GM21367 (cell line): Measurements from ENCODE around the gene P2RY10.
"Not testable (repeated sequence)": the region's sequence is repeated elsewhere in the genome, so short reads cannot be mapped to it uniquely, and the experiment has no call there.

Source experiments
- ATAC-seq: cut with Tn5 transposase; IDR thresholded peaks from one replicate; pipeline ENCODE4 v1.9.1; 2021; ENCODE audit not compliant: unreplicated experiment

The P2RY10 gene, protein sequence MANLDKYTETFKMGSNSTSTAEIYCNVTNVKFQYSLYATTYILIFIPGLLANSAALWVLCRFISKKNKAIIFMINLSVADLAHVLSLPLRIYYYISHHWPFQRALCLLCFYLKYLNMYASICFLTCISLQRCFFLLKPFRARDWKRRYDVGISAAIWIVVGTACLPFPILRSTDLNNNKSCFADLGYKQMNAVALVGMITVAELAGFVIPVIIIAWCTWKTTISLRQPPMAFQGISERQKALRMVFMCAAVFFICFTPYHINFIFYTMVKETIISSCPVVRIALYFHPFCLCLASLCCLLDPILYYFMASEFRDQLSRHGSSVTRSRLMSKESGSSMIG

DNA sequence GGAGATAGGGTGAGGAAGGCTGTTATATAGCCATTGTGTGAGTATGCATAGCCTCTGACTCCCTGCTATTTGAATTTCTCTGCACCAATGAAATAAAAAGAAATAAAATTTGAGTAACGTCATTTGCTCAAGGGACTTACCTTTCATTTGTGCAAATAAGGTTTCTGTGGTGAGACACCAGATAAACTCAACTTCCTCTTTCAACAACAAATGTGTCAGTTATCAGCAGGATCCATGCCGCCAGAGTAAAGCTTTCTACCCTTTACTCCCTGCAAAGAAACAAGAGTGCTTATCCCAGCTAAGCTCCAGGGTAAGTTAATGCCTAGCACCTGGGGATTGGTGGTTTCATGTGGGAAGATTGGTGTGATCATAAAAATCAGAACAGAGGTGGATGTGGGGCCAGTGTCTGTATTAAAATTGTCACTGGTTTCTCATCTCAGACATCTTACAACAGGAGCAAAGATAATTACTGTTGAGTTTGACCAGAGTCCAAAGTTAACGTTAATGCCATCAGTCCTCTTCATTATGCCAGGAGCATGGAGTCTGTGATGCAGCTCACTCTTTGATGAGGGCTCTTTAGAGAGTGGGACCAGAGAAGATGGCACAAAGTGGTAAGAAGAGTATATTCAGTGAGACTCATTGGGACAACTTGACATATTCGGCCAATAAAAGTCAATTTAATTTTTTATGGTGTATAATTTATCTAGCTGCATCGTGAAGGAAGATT, at the start of gene P2RY10:
P2RY10 (plus strand) TSS at position 206 of the 727 bp plus-strand sequence. CDS start 15,130 bp downstream, outside the sequence.
- ATAC-seq: peak; percentile 76

DNA sequence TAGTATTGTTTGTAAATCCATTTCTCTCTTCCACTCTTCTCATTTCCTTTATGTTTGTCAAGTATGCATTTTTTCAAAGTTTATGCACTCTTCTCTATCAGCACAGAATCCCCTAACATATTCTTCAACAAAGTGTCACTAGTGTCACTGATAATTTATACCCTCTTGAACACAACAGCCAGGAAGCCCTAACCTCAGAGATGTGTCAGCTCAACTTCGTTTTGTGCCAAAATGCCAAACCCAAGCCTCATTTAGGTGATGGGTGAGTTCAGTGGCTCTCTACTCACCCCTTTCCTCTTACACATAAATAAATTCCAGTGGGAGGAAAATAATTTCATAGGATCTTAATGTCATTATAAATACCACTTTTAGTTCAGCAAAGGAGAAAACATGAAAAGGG, 22.4 kb upstream of the P2RY10 start:
- ATAC-seq: no peak

DNA sequence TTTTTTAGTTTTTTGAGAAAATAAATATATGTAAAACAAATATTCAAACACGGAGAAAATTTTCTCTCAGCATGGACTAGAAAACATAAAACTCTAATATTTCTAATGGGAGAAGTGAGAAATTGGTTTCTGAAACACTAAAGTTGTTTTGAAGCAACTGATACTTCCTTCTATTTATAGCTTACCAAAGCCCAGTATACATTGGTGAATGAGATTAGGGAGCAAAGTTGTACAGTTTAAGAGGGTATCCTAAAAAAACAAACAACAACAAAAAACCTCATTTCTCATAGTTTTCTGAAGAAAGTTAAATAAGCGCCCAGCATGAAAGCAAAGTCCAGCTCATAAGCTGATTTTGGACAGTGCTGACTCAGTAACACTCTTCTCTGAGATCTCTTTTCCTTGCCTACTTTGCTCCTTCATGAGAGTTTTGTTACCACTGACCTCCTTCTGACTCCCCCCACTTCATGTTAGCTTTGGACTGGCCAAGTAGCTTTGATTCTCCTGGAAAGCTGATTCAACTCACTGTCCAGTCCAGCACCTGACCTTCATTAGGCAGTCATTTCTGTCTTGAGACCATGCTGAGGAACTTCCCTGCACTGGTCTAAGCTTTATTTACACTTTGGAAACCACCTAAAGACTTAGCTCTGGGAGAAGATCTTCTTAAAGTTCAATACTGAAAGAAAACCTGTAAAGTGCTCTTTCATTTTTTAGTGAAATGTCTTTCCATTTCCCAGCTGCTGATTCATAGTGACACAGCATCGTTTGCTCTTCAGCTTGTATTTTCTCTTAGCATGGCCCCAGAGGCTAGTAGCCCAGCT, 21.8 kb upstream of the P2RY10 start:
- peak; percentile 84 for ATAC-seq

DNA sequence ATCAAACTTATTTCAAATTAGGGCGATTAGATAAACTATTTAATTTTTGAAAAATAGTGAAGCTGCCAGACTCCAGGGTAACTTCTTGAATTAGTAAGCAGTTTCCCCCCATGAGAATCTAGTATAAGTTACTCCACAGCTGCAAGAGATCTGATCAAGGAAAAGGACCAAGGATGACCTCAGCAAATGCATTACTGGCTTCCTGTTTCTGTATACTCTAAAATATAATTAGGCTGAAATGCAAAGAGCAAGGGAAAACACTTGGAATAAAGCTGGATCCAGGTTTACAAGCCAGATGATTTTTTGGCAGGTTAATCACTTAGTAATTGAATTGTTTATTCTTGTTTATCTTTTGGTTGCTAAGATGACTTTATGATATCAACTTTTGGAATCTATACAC, 13.4 kb upstream of the P2RY10 start:
- no peak for ATAC-seq

DNA sequence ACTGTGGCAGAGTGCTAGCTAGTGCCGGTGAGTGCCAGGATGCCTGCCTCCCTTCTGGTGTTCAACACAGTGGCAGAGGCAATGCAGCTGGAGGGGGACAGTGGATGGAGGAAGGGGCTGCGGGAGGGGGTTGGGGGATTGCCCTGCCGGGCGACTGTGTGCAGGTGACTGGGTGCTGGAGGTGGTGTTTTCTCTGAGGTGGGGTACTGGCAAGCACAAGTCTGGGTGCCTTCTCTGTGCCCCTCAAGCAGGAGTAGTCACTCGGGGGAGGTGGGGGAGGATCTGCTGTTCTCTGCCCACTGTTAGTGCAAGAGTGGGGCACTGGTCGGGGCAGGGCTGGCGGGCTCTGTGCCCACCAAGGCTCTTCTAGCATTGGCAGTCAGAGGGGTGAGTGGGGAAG, 10.3 kb upstream of the P2RY10 start:
- ATAC-seq: no peak

DNA sequence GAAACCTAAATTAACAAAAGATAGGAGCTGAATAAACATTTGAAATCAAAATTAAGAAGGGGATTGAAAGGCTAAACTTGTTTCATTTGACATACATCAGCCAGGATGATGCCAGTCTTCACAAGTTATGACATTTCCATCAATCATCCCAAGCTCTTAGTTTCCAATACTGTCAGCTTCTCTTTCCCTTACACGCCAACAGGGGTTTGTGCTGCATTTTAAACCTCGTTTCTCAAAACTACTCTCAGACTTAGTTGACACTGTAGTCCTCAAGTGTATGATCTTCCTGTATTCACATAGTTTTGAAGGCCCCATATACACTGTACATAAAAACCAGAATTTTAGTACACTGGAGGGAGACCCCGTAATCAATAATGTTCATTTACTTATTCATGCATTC, 840 bp upstream of the P2RY10 start:
- no peak for ATAC-seq

DNA sequence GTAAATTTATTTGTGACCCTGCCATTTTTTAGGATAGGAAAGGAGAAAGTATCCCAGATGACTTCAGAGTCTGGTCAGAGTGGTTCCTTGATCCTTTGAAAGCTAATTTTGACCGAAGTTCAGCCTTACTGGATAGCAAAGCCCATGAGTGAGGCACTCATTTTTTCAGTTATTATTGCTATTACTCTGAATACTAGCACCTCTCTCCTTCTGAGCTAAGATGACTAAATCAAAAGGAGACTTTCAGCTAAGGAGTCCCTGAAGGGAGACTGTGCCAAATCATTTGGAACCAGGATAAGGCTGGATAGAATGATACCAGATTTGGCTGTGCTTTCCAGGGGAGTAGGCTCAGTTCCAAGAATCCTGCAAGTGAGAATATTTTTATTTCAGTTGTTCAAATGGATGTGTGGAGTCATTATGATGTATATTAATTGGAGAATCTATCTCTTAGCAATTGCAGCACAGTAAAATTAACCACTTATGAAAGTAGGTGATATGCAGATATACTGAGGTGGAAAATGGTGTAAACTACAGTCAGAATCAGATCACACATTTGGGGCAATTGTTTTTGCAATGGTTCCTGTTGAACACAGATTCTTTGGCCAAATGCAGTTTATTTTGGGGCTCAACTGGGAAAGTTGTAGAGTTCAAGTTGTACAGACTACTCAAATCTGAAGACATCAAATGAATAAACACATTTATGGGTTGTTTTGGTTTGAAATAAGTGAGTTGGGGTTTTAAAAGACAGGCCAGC, 1.2 kb downstream of the P2RY10 start:
- no peak for ATAC-seq

DNA sequence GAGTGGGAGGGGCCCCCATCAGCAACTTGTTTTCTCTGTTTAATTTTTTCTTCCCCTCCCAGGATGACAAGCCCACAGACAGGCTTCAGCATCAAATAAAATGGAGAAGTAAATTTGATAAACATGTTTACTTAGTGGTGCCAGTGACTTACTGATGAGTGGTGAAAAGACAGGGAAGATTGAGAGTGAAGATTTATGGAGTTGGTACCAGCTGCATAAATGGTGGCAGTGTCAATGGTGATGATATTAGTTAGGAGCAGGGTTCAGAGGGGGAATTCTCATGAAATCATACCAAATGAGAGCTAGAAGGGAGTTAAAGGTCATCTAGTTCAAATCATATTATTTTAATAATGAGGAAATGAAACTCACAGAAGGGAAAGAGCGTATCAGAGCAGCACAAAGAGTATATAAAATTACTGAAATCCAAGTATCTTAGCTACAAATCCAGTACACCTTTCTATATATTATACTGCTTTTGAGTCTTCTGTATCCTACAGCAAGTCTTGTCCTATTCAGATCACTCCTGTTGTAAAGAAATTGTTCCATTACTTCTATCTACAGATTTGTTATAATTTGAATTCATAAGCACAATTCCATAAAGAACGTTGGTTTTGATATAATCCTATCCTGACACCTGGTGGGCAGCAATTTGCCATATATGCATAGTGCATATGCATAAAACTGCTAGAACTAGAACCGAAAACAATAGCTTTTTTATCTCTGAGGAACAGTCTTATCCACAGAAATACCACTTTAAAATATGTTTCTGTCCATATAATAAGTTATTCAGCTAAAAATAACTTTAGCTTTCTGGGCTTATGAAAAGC, 5.0 kb downstream of the P2RY10 start:
- ATAC-seq: no peak

DNA sequence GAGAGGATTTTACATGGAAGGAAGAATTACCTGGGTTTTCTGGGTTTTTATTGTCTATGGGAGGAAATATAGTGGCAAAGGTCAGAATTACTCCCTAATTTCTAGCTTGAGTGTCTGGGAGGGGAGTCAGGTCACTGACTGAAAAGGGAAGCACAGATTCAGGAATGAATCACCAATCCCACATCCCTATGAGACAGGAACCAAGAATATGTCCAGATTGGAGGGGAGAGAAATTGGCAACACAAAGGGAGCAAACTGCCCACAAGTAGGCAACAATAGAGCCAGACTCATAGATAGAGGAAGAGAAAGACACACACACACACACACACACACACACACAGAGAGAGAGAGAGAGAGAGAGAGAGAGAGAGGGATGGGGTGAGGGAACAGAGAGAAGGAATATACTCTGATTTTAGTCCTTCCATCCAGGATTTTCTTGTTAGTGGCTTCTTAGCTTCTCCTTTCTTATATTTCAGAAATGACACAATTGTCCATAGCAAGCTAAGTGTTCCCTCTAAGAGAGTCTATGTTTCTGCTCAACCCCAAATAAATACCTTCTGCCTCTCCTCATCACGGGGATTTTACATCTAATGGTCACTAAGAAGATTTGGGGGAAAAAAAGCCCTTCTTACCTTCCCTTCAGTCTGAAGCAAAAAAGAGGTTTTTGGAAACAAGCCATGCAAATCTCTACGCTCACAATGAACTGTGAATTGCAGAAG, 12.0 kb downstream of the P2RY10 start:
- no peak for ATAC-seq

DNA sequence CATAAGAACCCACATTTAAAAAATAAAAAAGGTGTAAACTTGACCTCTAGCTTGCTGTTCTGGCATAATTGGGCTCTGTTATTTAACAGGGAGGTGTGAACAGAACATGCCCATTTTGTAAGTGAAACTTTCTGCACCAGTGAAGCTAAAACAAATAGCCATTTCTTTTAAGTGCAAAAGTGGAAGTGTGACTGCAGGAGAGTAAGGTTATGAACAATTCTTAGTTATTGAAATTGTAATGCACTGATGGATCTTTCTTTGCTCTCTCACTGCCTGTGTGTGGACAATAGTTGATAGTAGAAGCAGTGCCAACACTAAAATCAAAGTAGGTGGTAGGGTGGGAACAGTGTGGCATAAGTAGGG, 12.6 kb downstream of the P2RY10 start:
- peak; percentile 79 for ATAC-seq

DNA sequence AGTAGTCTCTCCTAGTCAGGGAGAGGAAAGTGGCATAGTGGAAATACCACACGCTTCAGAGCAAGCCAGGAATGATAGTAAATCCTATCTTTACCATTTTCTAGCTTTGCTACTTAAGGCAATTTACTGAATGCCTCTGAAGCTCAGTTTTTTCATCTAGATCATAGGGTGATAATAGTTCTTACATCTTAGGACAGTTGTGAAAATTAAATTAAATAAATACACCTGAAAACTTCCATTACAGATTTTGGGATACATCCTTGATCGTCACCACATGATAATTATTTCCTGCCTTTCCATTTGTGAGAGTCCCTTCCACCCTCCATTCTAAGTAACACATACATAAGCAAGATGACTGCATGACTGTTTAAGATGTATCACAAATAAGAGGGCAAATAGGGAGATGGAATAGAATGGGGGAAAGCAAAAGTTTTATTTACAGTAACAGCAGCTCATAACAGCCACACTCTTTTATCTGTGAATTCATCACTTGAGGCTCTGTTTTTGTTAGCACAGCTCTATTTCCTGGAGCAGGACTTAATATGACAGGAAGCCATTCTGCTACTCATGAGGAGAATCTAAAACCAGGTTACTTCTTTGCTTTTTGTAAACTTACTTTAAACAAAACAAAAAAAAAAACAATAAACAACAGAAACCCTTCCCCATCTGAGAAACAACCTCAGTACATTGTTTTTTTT, 13.4 kb downstream of the P2RY10 start:
- ATAC-seq: no peak

DNA sequence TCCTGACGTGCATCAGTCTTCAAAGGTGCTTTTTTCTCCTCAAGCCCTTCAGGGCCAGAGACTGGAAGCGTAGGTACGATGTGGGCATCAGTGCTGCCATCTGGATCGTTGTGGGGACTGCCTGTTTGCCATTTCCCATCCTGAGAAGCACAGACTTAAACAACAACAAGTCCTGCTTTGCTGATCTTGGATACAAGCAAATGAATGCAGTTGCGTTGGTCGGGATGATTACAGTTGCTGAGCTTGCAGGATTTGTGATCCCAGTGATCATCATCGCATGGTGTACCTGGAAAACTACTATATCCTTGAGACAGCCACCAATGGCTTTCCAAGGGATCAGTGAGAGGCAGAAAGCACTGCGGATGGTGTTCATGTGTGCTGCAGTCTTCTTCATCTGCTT, 15.7 kb downstream of the P2RY10 start:
- ATAC-seq: no peak

DNA sequence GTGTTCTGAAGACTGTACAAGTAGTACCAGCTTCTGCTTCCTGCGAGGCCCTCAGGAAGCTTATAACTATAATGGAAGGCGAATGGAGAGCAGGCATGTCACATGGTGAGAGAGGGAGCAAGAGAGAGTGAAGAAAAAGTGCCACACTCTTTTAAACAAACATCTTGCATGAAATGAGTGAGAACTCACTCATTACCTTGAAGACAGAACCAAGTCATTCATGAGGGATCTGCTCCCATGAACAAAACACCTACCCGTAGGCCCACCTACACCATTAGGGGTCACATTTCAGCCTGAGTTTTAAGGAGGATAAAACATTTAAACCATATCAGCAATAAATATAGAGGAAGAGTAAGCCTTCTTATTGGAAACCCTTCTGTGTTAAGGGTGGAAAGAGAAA, 19.4 kb downstream of the P2RY10 start:
- no peak for ATAC-seq

DNA sequence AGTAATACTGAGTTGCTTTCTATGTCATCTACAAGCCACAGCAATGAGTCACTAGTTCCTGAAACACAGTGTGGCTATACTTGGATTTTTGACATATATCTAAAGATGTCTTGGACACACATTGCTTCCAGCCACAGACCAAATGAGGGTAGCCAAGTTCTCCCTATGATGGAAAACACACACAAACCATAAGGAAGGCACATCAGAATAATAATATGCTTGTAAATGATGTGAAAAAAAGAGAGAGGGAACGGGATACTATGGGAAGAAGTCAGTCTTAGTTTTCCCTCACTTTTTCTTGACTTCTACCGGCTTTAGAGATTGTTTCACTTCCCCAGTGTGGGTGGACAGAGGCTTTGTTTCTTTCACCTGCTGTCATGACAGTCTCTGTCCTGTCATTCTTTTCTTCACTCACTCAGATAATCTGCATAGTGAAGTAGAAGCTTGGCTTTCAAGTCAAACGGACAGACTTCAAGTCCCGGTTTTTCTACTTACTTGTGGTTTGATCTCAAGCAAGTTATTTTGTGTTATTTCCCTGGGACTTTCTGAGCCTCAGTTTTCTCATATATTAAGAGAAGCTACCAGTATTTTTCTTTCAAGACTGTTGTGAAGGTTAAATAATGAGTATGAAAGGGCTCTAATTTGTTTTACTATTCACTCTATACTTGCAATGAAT, 34.7 kb downstream of the P2RY10 start:
- peak; percentile 99 for ATAC-seq

DNA sequence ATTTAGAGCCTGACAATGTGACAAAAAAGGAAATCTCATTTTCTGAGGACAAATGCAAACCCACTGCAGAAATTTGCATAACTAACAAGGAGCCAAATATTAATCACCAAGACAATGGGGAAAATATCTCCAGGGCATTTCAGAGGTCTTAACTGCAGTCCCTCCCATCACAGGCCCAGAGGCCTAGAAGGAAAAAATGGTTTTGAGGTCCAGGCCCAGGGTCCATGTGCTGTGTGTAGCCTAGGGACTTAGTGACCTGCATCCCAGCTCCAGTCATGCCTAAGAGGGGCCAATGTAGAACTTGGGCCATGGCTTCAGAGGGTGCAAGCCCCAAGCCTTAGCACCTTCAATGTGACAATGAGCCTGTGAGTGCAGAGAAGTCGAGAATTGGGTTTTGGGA, 44.2 kb downstream of the P2RY10 start:
- ATAC-seq: no peak

DNA sequence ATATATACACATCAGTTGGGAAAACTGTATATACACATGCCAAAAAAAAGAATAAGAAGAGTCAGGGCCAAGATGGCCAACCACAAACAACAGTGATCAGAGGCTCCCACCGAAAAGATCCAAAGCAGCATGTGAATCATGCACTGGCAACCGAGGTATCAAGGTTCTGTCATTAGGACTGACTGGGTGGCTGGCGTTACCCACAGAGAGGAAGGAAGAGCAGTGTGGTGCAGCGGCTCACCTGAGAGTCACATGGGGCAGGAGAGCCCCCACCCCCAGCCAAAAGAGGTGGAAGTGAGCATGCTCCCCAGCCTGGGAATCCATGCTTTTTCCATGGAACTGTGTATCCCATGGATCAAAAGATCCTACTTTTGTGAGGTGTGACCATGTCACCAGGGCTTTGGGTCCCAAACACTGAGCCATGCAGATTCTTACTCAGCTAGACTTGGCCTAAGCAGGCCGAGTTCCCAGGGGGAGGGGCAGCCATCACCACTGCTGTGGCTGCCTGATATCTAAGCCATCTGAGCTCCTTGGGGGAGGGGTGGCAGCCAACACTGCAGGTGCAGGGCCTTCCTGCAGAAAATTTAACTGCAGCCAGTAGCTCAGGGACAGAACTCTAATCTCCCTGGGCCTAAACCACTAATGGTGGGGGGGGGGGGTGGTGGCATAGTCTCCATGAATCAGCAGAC, 52.8 kb downstream of the P2RY10 start:
- ATAC-seq: no peak

DNA sequence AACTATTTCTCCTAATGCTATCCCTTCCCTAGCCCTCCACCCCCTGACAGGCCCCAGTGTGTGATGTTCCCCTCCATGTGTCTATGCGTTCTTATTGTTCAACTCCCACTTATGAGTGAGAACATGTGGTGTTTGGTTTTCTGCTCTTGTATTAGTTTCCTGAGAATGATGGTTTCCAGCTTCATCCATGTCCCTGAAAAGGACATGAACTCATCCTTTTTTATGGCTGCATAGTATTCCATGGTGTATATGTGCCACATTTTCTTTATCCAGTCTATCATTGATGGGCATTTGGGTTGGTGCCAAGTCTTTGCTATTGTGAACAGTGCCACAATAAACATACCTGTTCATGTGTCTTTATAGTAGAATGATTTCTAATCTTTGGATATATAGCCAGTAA, 62.3 kb downstream of the P2RY10 start:
- ATAC-seq: not testable (repeated sequence)
